ENCODE results near the gene ZNF44. TPM values are rescaled to one million over a fixed set of nuclear protein-coding genes. Genes with fewer than 3 reads are reported as not detected.
"Not testable (repeated sequence)": the region's sequence is repeated elsewhere in the genome, so short reads cannot be mapped to it uniquely, and the experiment has no call there.

ZNF44 gene
- total RNA-seq: 8.6 and 8.7 TPM in 2 replicates

- Mint-ChIP-seq H3K27me3 (ENCODE audit: low read depth) (no peaks in the 10 kb centered on the region), H3K4me1 (ENCODE audit: low read depth) (peaks cover 22% of the 10 kb centered on the region), H3K4me3 (ENCODE audit: low read depth) (peak within 1 kb of the TSS; percentile 100), H3K9me3 (peaks cover 23% of the 10 kb centered on the region), H3K36me3 (ENCODE audit: low read depth) (peaks cover 36% of the 10 kb centered on the region), H3K27ac (peak within 1 kb of the TSS; percentile 99)
- intact Hi-C loops (cut with micrococcal nuclease): loop anchor here (1.0 to 2.0 kb wide), 4 partner anchors 39 to 257 kb away; partner anchors contain the start of genes ZNF136, ZNF443, ZNF563 and ZNF564
- peak; percentile 96 for DNase-seq (ENCODE audit: low spot score)
Observed at GRCh38 chr19:12294249-12295158, at the start of gene ZNF44. TSS of gene ZNF44 (minus strand) at chr19:12294883. CDS start at chr19:12294694, 189 bp downstream.

GRCh38 chr19:12333162-12334159 is 38.8 kb upstream of the ZNF44 start, which contains the start of gene ZNF563:
TSS of gene ZNF563 (minus strand) at chr19:12333633. CDS start at chr19:12333482, 151 bp downstream.
- Mint-ChIP-seq H3K27me3 (ENCODE audit: low read depth) (no peaks in the 10 kb centered on the region), H3K9me3 (peaks cover 6% of the 10 kb centered on the region), H3K4me1 (ENCODE audit: low read depth) (peaks cover 32% of the 10 kb centered on the region), H3K27ac (peak within 1 kb of the TSS; percentile 97), H3K36me3 (ENCODE audit: low read depth) (peaks cover 6% of the 10 kb centered on the region), H3K4me3 (ENCODE audit: low read depth) (peak within 1 kb of the TSS; percentile 98)
- peak; percentile 97 for DNase-seq (ENCODE audit: low spot score)
- intact Hi-C loops (cut with micrococcal nuclease): loop anchor here (1.0 to 5.0 kb wide), 4 partner anchors 39 to 219 kb away; partner anchors contain the start of genes ZNF44, ZNF443, ZNF564 and ZNF799

DNA sequence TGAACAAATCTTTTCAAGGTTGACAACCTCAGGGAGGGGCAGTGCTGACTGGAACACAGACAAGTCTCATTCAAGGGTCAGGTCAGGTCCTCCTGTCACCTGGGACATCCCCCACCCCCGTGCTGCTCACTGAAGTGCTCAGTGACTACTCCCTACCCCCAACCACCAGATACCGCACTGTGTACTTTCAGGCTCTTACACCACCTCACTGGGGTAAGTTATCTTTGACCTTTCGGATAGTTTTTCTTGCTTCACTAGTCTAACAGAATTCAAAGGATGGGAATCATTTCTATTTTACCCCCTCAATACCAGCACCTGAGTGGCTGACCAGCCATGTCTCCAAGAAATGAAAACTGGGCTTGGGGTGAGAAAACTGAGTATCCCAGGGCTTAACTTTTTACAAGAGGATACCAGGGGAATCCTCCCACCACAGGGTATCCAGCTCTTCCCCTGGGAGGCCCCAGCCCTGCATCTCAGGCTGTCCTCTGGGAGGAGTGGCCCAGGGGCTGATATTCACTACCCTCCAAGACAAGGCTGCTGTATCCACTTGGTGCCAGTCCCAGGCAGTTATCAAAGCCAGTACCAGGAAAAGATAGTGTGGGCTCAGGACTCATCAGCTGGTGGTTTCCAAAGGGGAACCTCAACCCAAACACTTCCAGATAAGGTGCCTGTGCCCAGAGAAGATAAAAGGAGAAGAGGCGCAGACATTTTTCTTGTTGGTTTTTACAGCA is 36.7 kb upstream of the ZNF44 start:
- intact Hi-C loops (cut with micrococcal nuclease): loop anchor here (1.0 to 5.0 kb wide), 4 partner anchors 34 to 221 kb away; partner anchors contain the start of genes ZNF442, ZNF564 and ZNF799
- peaks cover 19% of the 10 kb centered on the region for H3K36me3 Mint-ChIP-seq (ENCODE audit: low read depth)
- DNase-seq (ENCODE audit: low spot score): peak; percentile 11
- no peaks in the 10 kb centered on the region for H3K27me3 Mint-ChIP-seq (ENCODE audit: low read depth)
- peak overlapping the region; percentile 80 for H3K27ac Mint-ChIP-seq
- H3K4me1 Mint-ChIP-seq (ENCODE audit: low read depth): peaks cover 32% of the 10 kb centered on the region
- H3K9me3 Mint-ChIP-seq: peaks cover 19% of the 10 kb centered on the region
- H3K4me3 Mint-ChIP-seq (ENCODE audit: low read depth): peak overlapping the region; percentile 98

DNA sequence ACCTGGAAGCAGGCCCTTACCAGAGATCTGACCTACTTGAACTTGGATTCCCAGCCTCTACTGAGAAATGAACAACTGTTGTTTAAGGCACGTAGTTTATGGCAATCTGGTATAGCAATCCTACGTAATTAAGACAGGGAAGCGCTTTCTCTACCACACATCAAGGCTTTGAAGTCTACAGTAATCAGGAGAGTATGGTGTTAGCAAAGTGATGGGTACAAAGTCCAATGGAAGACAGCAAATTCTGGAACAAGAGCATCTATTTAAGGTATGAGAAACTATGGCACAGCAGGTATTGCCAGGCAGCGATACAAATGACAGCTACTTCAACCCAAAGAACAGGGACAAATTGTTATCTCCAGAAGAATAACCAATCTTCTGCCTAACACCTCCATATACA is 35.7 kb upstream of the ZNF44 start:
- Mint-ChIP-seq H3K36me3 (ENCODE audit: low read depth) (peaks cover 29% of the 10 kb centered on the region), H3K4me1 (ENCODE audit: low read depth) (peaks cover 32% of the 10 kb centered on the region), H3K9me3 (peaks cover 30% of the 10 kb centered on the region), H3K4me3 (ENCODE audit: low read depth) (no peak overlapping the region), H3K27me3 (ENCODE audit: low read depth) (no peaks in the 10 kb centered on the region), H3K27ac (no peak overlapping the region)
- DNase-seq (ENCODE audit: low spot score): no peak
- intact Hi-C loops (cut with micrococcal nuclease): loop anchor here (5.0 kb wide), 2 partner anchors 72 to 222 kb away; partner anchors contain the start of genes ZNF564 and ZNF799

GRCh38 chr19:12325690-12326089 is 31.0 kb upstream of the ZNF44 start:
- peaks cover 70% of the 10 kb centered on the region for H3K36me3 Mint-ChIP-seq (ENCODE audit: low read depth)

DNA sequence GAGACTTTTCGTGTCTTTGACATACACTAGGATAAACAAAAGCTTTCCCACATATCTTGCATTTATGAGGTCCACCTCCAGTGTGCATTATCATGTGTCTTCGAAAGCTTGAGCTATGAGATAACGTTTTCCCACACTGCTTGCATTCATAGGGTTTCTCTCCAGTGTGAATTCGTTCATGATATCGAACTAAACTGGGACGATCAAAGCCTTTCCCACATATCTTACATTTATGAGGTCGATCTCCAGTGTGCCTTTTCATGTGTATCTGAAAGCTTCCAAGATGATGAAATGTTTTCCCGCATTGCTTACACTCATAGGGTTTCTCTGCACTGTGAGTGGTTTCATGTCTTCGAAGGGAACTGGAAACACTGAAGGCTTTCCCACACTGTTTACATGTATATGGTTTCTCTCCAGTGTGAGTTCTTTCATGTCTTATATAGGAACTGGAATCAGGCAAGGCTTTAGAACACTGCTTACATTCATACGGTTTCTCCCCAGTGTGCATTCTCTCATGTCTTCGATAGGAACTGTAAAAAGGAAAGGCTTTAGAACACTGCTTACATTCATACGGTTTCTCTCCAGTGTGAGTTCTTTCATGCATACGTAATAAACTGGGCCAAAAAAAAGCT is 24.2 kb upstream of the ZNF44 start:
- Mint-ChIP-seq H3K27me3 (ENCODE audit: low read depth) (no peaks in the 10 kb centered on the region), H3K36me3 (ENCODE audit: low read depth) (peaks cover 77% of the 10 kb centered on the region), H3K27ac (no peak overlapping the region), H3K4me3 (ENCODE audit: low read depth) (no peak overlapping the region), H3K9me3 (peaks cover 67% of the 10 kb centered on the region), H3K4me1 (ENCODE audit: low read depth) (no peaks in the 10 kb centered on the region)
- DNase-seq (ENCODE audit: low spot score): no peak
- intact Hi-C loops (cut with micrococcal nuclease): no loop called here

More at GRCh38 chr19:12325690-12326089, 31.0 kb upstream of the ZNF44 start:
- peaks cover 8% of the 10 kb centered on the region for H3K4me1 Mint-ChIP-seq (ENCODE audit: low read depth)
- no peak overlapping the region for H3K4me3 Mint-ChIP-seq (ENCODE audit: low read depth)
- no peak overlapping the region for H3K27ac Mint-ChIP-seq
- no peak for DNase-seq (ENCODE audit: low spot score)
- H3K9me3 Mint-ChIP-seq: peaks cover 58% of the 10 kb centered on the region
- no peaks in the 10 kb centered on the region for H3K27me3 Mint-ChIP-seq (ENCODE audit: low read depth)
- intact Hi-C loops (cut with micrococcal nuclease): no loop called here

GRCh38 chr19:12314553-12314952 is 19.9 kb upstream of the ZNF44 start:
- H3K27ac Mint-ChIP-seq: no peak overlapping the region
- H3K27me3 Mint-ChIP-seq (ENCODE audit: low read depth): no peaks in the 10 kb centered on the region
- intact Hi-C loops (cut with micrococcal nuclease): no loop called here
- H3K36me3 Mint-ChIP-seq (ENCODE audit: low read depth): peaks cover 46% of the 10 kb centered on the region
- H3K9me3 Mint-ChIP-seq: peaks cover 54% of the 10 kb centered on the region
- H3K4me1 Mint-ChIP-seq (ENCODE audit: low read depth): no peaks in the 10 kb centered on the region
- H3K4me3 Mint-ChIP-seq (ENCODE audit: low read depth): no peak overlapping the region
- no peak for DNase-seq (ENCODE audit: low spot score)

GRCh38 chr19:12308891-12309290 is 14.2 kb upstream of the ZNF44 start:
- H3K9me3 Mint-ChIP-seq: peaks cover 29% of the 10 kb centered on the region
- H3K4me1 Mint-ChIP-seq (ENCODE audit: low read depth); intact Hi-C loops (cut with micrococcal nuclease); H3K27ac Mint-ChIP-seq; DNase-seq (ENCODE audit: low spot score); H3K4me3 Mint-ChIP-seq (ENCODE audit: low read depth); H3K27me3 Mint-ChIP-seq (ENCODE audit: low read depth): not testable (repeated sequence)
- H3K36me3 Mint-ChIP-seq (ENCODE audit: low read depth): peaks cover 19% of the 10 kb centered on the region

DNA sequence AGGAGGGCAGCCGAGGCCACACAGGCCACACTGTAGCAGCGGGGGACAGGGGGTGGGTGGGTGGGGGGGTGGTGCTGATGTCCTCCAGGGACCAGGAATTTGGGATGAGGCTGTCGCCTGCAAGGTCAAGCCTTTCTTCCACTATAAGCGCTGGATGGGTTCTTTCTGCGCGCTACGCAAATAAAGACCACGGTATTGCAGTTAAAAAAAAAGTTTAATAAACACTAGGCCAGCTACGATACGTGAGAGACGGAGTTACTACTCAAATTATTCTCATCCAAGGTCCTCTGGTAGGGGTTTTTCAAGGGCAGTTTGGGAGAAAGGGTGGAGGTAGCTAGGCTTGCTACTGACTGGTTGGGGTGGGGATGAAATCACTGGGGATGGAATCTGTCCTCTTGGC is 508 bp upstream of the ZNF44 start:
- H3K4me1 Mint-ChIP-seq (ENCODE audit: low read depth): peaks cover 18% of the 10 kb centered on the region
- H3K27me3 Mint-ChIP-seq (ENCODE audit: low read depth): no peaks in the 10 kb centered on the region
- DNase-seq (ENCODE audit: low spot score): no peak
- intact Hi-C loops (cut with micrococcal nuclease): loop anchor here (2.0 kb wide), 2 partner anchors 132 to 146 kb away; partner anchors contain the start of genes ZNF136 and ZNF443
- peaks cover 23% of the 10 kb centered on the region for H3K9me3 Mint-ChIP-seq
- peaks cover 31% of the 10 kb centered on the region for H3K36me3 Mint-ChIP-seq (ENCODE audit: low read depth)
- peak overlapping the region; percentile 100 for H3K4me3 Mint-ChIP-seq (ENCODE audit: low read depth)
- H3K27ac Mint-ChIP-seq: peak overlapping the region; percentile 97

- peaks cover 43% of the 10 kb centered on the region for H3K36me3 Mint-ChIP-seq (ENCODE audit: low read depth)
- intact Hi-C loops (cut with micrococcal nuclease): loop anchor here (1.0 to 2.0 kb wide), 4 partner anchors 39 to 257 kb away; partner anchors contain the start of genes ZNF136, ZNF443, ZNF563 and ZNF564
- peak overlapping the region; percentile 99 for H3K27ac Mint-ChIP-seq
- H3K9me3 Mint-ChIP-seq: peaks cover 24% of the 10 kb centered on the region
- peaks cover 29% of the 10 kb centered on the region for H3K4me1 Mint-ChIP-seq (ENCODE audit: low read depth)
- H3K4me3 Mint-ChIP-seq (ENCODE audit: low read depth): peak overlapping the region; percentile 100
- DNase-seq (ENCODE audit: low spot score): peak; percentile 69
- H3K27me3 Mint-ChIP-seq (ENCODE audit: low read depth): no peaks in the 10 kb centered on the region
Observed at GRCh38 chr19:12293777-12294248, 870 bp downstream of the ZNF44 start.

DNA sequence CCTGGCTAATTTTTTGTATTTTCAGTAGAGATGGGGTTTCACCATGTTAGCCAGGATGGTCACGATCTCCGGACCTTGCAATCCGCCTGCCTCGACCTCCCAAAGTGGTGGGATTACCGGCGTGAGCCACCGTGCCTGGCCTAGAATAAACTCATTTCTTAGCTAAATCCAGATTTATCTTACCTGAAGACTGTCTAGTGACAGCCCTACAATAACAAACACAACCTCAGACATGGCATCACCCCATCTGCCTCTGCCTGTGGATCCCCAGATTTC is 5.0 kb downstream of the ZNF44 start:
- Mint-ChIP-seq H3K9me3 (peaks cover 27% of the 10 kb centered on the region), H3K27ac (peak overlapping the region; percentile 91), H3K36me3 (ENCODE audit: low read depth) (peaks cover 77% of the 10 kb centered on the region), H3K27me3 (ENCODE audit: low read depth) (no peaks in the 10 kb centered on the region), H3K4me1 (ENCODE audit: low read depth) (peaks cover 29% of the 10 kb centered on the region), H3K4me3 (ENCODE audit: low read depth) (peak overlapping the region; percentile 57)
- intact Hi-C loops (cut with micrococcal nuclease): loop anchor here (1.0 kb wide), 1 partner anchor 42 kb away; no protein-coding TSS in a partner anchor
- no peak for DNase-seq (ENCODE audit: low spot score)

Data from activated T-helper 2 cell treated with anti-CD3 and anti-CD28 coated beads, Interferon-gamma antibody, Interleukin-2, Interleukin-4, amounts not matched to agents 10 μg/mL and 5 μg/mL and 100 μg/mL, durations not matched to agents 14 hours and 24 hours and 36 hours (primary cell).